ENCODE results near the gene HNRNPA1.
A peak's percentile ranks its signal among the peaks of the same experiment; 100 is the strongest.

The HNRNPA1 gene

GRCh38 chr12:54257332-54257731 lies 23.2 kb upstream of the HNRNPA1 start:
- Histone ChIP-seq H3K9me3 (replicated peaks; ENCODE audit: low read length) (no peaks in the 10 kb centered on the region), H3K9ac (ENCODE audit: low read depth, low read length) (no peak overlapping the region), H3K4me3 (ENCODE audit: low read length) (no peak overlapping the region), H3K36me3 (ENCODE audit: insufficient read depth, low read length) (peaks cover 24% of the 10 kb centered on the region), H3K4me1 (ENCODE audit: control insufficient read depth, insufficient read depth, low read length) (peaks cover 40% of the 10 kb centered on the region), H3K27me3 (ENCODE audit: control insufficient read depth, insufficient read depth, low read length) (no peaks in the 10 kb centered on the region), H3K4me2 (ENCODE audit: low read length) (no peak overlapping the region)

GRCh38 chr12:54258201-54258681 lies 22.3 kb upstream of the HNRNPA1 start:
- H3K27me3 ChIP-seq (ENCODE audit: control insufficient read depth, insufficient read depth, low read length), result no peaks in the 10 kb centered on the region
- H3K9ac ChIP-seq (ENCODE audit: low read depth, low read length), result peak overlapping the region; percentile 81
- H3K4me3 ChIP-seq (ENCODE audit: low read length), result peak overlapping the region; percentile 9
- peaks cover 47% of the 10 kb centered on the region for H3K4me1 ChIP-seq (ENCODE audit: control insufficient read depth, insufficient read depth, low read length)
- H3K9me3 ChIP-seq (replicated peaks; ENCODE audit: low read length), result no peaks in the 10 kb centered on the region
- H3K4me2 ChIP-seq (ENCODE audit: low read length), result peak overlapping the region; percentile 89
- peaks cover 24% of the 10 kb centered on the region for H3K36me3 ChIP-seq (ENCODE audit: insufficient read depth, low read length)

- H3K4me1 ChIP-seq (ENCODE audit: control insufficient read depth, insufficient read depth, low read length), result peaks cover 47% of the 10 kb centered on the region
- H3K4me3 ChIP-seq (ENCODE audit: low read length), result peak overlapping the region; percentile 68
These were observed 21.1 kb upstream of the HNRNPA1 start for GRCh38 chr12:54259194-54260011.

GRCh38 chr12:54261815-54262402 lies 18.6 kb upstream of the HNRNPA1 start:
- Histone ChIP-seq H3K27me3 (ENCODE audit: control insufficient read depth, insufficient read depth, low read length) (no peaks in the 10 kb centered on the region), H3K9ac (ENCODE audit: low read depth, low read length) (peak overlapping the region; percentile 1), H3K4me2 (ENCODE audit: low read length) (peak overlapping the region; percentile 57), H3K4me3 (ENCODE audit: low read length) (no peak overlapping the region), H3K4me1 (ENCODE audit: control insufficient read depth, insufficient read depth, low read length) (peaks cover 47% of the 10 kb centered on the region), H3K36me3 (ENCODE audit: insufficient read depth, low read length) (peaks cover 9% of the 10 kb centered on the region), H3K9me3 (replicated peaks; ENCODE audit: low read length) (no peaks in the 10 kb centered on the region)

More at GRCh38 chr12:54259194-54260011, 21.1 kb upstream of the HNRNPA1 start:
- peak overlapping the region; percentile 89 for H3K4me2 ChIP-seq (ENCODE audit: low read length)
- no peaks in the 10 kb centered on the region for H3K9me3 ChIP-seq (replicated peaks; ENCODE audit: low read length)
- H3K36me3 ChIP-seq (ENCODE audit: insufficient read depth, low read length), result peaks cover 22% of the 10 kb centered on the region
- H3K9ac ChIP-seq (ENCODE audit: low read depth, low read length), result peak overlapping the region; percentile 81
- no peaks in the 10 kb centered on the region for H3K27me3 ChIP-seq (ENCODE audit: control insufficient read depth, insufficient read depth, low read length)

GRCh38 chr12:54262403-54262925 lies 18.1 kb upstream of the HNRNPA1 start:
- Histone ChIP-seq H3K4me3 (ENCODE audit: low read length) (peak overlapping the region; percentile 23), H3K4me2 (ENCODE audit: low read length) (peak overlapping the region; percentile 57), H3K4me1 (ENCODE audit: control insufficient read depth, insufficient read depth, low read length) (peaks cover 46% of the 10 kb centered on the region), H3K9ac (ENCODE audit: low read depth, low read length) (peak overlapping the region; percentile 1), H3K36me3 (ENCODE audit: insufficient read depth, low read length) (peaks cover 3% of the 10 kb centered on the region), H3K9me3 (replicated peaks; ENCODE audit: low read length) (no peaks in the 10 kb centered on the region), H3K27me3 (ENCODE audit: control insufficient read depth, insufficient read depth, low read length) (no peaks in the 10 kb centered on the region)

- H3K9ac ChIP-seq (ENCODE audit: low read depth, low read length), result no peak overlapping the region
- no peaks in the 10 kb centered on the region for H3K27me3 ChIP-seq (ENCODE audit: control insufficient read depth, insufficient read depth, low read length)
- no peak overlapping the region for H3K4me3 ChIP-seq (ENCODE audit: low read length)
- no peaks in the 10 kb centered on the region for H3K36me3 ChIP-seq (ENCODE audit: insufficient read depth, low read length)
- H3K4me2 ChIP-seq (ENCODE audit: low read length), result no peak overlapping the region
- H3K4me1 ChIP-seq (ENCODE audit: control insufficient read depth, insufficient read depth, low read length), result peaks cover 17% of the 10 kb centered on the region
- no peaks in the 10 kb centered on the region for H3K9me3 ChIP-seq (replicated peaks; ENCODE audit: low read length)
These were observed 15.1 kb upstream of the HNRNPA1 start for GRCh38 chr12:54265364-54265812.

GRCh38 chr12:54266852-54267251 lies 13.7 kb upstream of the HNRNPA1 start:
- H3K27me3 ChIP-seq (ENCODE audit: control insufficient read depth, insufficient read depth, low read length), result no peaks in the 10 kb centered on the region
- H3K4me1 ChIP-seq (ENCODE audit: control insufficient read depth, insufficient read depth, low read length), result peaks cover 13% of the 10 kb centered on the region
- H3K36me3 ChIP-seq (ENCODE audit: insufficient read depth, low read length), result peaks cover 1% of the 10 kb centered on the region
- no peak overlapping the region for H3K4me2 ChIP-seq (ENCODE audit: low read length)
- no peak overlapping the region for H3K4me3 ChIP-seq (ENCODE audit: low read length)
- no peak overlapping the region for H3K9ac ChIP-seq (ENCODE audit: low read depth, low read length)
- no peaks in the 10 kb centered on the region for H3K9me3 ChIP-seq (replicated peaks; ENCODE audit: low read length)

GRCh38 chr12:54270345-54270744 lies 10.2 kb upstream of the HNRNPA1 start:
- Histone ChIP-seq H3K9ac (ENCODE audit: low read depth, low read length) (no peak overlapping the region), H3K9me3 (replicated peaks; ENCODE audit: low read length) (no peaks in the 10 kb centered on the region), H3K27me3 (ENCODE audit: control insufficient read depth, insufficient read depth, low read length) (no peaks in the 10 kb centered on the region), H3K4me3 (ENCODE audit: low read length) (no peak overlapping the region), H3K4me1 (ENCODE audit: control insufficient read depth, insufficient read depth, low read length) (no peaks in the 10 kb centered on the region), H3K36me3 (ENCODE audit: insufficient read depth, low read length) (peaks cover 10% of the 10 kb centered on the region), H3K4me2 (ENCODE audit: low read length) (no peak overlapping the region)

GRCh38 chr12:54272214-54272613 lies 8.3 kb upstream of the HNRNPA1 start:
- H3K27me3 ChIP-seq (ENCODE audit: control insufficient read depth, insufficient read depth, low read length), result no peaks in the 10 kb centered on the region
- H3K4me2 ChIP-seq (ENCODE audit: low read length), result no peak overlapping the region
- H3K4me1 ChIP-seq (ENCODE audit: control insufficient read depth, insufficient read depth, low read length), result no peaks in the 10 kb centered on the region
- H3K36me3 ChIP-seq (ENCODE audit: insufficient read depth, low read length), result peaks cover 10% of the 10 kb centered on the region
- H3K9me3 ChIP-seq (replicated peaks; ENCODE audit: low read length), result no peaks in the 10 kb centered on the region
- no peak overlapping the region for H3K4me3 ChIP-seq (ENCODE audit: low read length)
- no peak overlapping the region for H3K9ac ChIP-seq (ENCODE audit: low read depth, low read length)

- Histone ChIP-seq H3K4me3 (ENCODE audit: low read length) (no peak overlapping the region), H3K9me3 (replicated peaks; ENCODE audit: low read length) (no peaks in the 10 kb centered on the region), H3K36me3 (ENCODE audit: insufficient read depth, low read length) (peaks cover 10% of the 10 kb centered on the region), H3K4me1 (ENCODE audit: control insufficient read depth, insufficient read depth, low read length) (peaks cover 10% of the 10 kb centered on the region), H3K9ac (ENCODE audit: low read depth, low read length) (no peak overlapping the region), H3K27me3 (ENCODE audit: control insufficient read depth, insufficient read depth, low read length) (no peaks in the 10 kb centered on the region), H3K4me2 (ENCODE audit: low read length) (no peak overlapping the region)
These were observed 6.5 kb upstream of the HNRNPA1 start for GRCh38 chr12:54273981-54274380.

GRCh38 chr12:54276368-54276767 lies 4.2 kb upstream of the HNRNPA1 start:
- Histone ChIP-seq H3K4me3 (ENCODE audit: low read length) (no peak overlapping the region), H3K27me3 (ENCODE audit: control insufficient read depth, insufficient read depth, low read length) (no peaks in the 10 kb centered on the region), H3K4me1 (ENCODE audit: control insufficient read depth, insufficient read depth, low read length) (peaks cover 10% of the 10 kb centered on the region), H3K4me2 (ENCODE audit: low read length) (no peak overlapping the region), H3K9ac (ENCODE audit: low read depth, low read length) (no peak overlapping the region), H3K9me3 (replicated peaks; ENCODE audit: low read length) (no peaks in the 10 kb centered on the region), H3K36me3 (ENCODE audit: insufficient read depth, low read length) (peaks cover 16% of the 10 kb centered on the region)

All from skeletal muscle satellite cell (primary cell).